Fibroblast of the aortic adventitia (primary cell): ENCODE measurements around the gene SMARCD1. TPM values are rescaled to one million over a fixed set of nuclear protein-coding genes. Genes with fewer than 3 reads are reported as not detected.

Experiments
- DNase-seq: peaks from one replicate; pipeline ENCODE4 v3.0.0-alpha.2; 2010; ENCODE audit warnings: low read depth
- H3K4me3 ChIP-seq: 2 replicates; pipeline ENCODE4 v1.5.1; 2011; ENCODE audit warnings: low read depth, mild to moderate bottlenecking, control low read depth, low read length, moderate library complexity
- CTCF ChIP-seq: IDR thresholded peaks from 2 replicates; pipeline ENCODE4 v1.5.1; 2011; ENCODE audit warnings: mild to moderate bottlenecking, low read length, control low read depth, inconsistent platforms; ENCODE audit not compliant: insufficient read depth
- total RNA-seq: library from RNA; depleted of rRNA; stranded (reverse); fragments of >200 nt; gene quantifications from 2 replicates; pipeline ENCODE4 v1.2.3, GENCODE V29; 2012; ENCODE audit warnings: low replicate concordance

SMARCD1 gene
- total RNA-seq, 1 donor = 49.0 TPM

DNA sequence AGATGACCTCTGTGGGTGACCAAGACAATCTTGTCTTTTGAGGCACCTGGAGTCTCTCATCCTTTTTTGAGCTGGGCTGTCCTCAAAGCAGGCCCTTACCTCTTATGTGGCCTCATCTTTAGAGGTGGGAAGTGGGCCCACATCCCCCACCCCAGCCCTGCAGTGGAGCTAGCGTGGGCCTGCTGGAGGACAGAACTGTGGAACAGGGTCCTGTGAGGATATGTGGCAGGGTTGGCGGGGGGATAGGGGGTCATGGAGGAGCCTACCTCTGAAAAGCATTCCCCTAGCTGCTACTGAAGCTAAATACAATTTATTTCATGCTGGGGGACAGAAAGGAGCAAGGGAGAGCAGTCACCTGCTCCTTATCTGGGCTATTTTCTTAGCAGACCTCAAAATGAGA, 18.2 kb downstream of the SMARCD1 start:
- no peak for DNase-seq
- H3K4me3 ChIP-seq = no peak overlapping the region
- no peak for TF ChIP-seq CTCF

DNA sequence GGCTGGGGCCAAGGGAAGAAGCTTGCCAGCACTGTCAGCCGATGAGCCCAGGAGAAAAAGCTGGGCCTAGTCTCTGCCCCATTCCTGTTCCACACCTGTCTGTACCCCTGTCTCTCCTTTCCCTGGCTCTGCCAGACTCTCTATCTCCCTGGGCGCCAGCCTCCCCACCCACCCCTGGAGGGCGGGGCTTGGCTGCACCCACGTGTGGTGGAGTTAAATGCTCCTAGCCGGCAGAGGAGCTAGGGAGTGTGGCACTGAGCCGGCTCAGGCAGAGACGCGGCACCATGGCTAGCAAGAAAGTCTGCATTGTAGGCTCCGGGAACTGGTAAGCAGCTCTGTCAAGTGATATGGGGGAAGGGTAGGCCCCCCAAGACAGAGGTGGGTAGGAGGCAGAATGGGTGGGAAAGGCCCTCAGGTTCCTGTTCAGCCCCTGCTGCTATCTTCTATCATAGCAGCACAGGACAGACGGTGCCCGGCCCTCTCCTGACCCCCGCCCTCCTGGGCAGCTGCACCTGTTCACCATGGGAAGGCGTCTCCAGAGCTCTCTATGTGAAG, 18.7 kb downstream of the SMARCD1 start, which contains the start of gene GPD1:
TSS of gene GPD1 (plus strand) at position 242 of the 555 bp plus-strand sequence. CDS start at position 285, 43 bp downstream.
- DNase-seq = peak; percentile 34
- no peak for TF ChIP-seq CTCF
- no peak within 1 kb of the TSS for H3K4me3 ChIP-seq

GRCh38 chr12:50104417-50105366, 19.6 kb downstream of the SMARCD1 start:
- peak; percentile 21 for DNase-seq
- no peak for TF ChIP-seq CTCF
- no peak overlapping the region for H3K4me3 ChIP-seq

- no peak overlapping the region for H3K4me3 ChIP-seq
- DNase-seq = no peak
- no peak for TF ChIP-seq CTCF
Measured at GRCh38 chr12:50105913-50106450, 20.8 kb downstream of the SMARCD1 start.

DNA sequence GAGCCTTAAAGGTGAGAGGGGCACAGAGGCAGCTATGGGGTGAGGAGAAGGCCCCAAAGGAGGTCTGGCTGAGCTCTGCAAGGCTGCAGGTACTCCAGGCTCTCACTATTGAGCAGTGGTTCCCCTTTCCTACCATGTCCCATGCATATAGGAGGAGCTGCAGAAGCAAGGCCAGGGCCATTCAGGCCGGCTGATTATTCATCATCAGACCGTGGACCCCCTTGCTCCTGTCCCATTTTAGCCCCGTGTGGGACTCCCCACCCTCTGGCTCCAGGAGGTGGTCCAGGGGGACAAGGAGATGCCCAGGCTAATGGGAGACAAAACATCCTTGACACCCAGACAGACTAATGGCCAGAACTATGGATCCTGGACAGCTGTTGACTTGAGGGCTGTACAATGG, 21.8 kb downstream of the SMARCD1 start:
- no peak overlapping the region for H3K4me3 ChIP-seq
- TF ChIP-seq CTCF = no peak
- DNase-seq = no peak

DNA sequence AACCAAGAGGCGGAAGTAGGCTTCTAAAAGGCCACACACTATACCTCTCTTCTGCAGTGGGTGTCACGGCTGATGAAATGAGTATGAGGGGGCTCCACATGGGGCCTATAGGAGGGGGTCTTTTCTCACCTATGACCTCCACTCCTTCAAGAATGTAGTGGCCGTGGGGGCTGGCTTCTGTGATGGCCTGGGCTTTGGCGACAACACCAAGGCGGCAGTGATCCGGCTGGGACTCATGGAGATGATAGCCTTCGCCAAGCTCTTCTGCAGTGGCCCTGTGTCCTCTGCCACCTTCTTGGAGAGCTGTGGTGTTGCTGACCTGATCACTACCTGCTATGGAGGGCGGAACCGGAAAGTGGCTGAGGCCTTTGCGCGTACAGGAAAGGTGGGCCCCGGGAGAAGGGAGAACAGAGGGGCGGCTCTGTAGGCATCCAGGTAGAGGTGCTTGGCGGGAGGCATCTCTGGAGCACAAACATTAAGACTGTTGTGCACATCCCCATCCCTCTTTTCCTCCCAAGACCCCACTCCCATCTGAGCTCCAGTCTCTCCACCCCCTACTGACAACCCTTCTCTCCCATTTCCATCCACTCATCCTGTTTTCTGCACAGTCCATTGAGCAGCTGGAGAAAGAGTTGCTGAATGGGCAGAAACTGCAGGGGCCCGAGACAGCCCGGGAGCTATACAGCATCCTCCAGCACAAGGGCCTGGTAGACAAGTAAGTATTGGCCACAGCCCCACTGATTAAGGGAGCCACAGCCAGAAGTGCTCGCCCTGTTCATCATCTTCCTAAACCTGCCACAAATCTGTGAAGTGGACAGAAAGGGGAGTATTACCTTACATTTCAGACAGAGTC, 22.5 kb downstream of the SMARCD1 start:
- DNase-seq = no peak
- no peak for TF ChIP-seq CTCF
- no peak overlapping the region for H3K4me3 ChIP-seq
